Activated T-cell treated with anti-CD3 and anti-CD28 coated beads, Interleukin-2, amount 50 U/mL, for 4 hours (primary cell): ENCODE data around the gene LMO2. TPM values are rescaled to one million over a fixed set of nuclear protein-coding genes. Genes with fewer than 3 reads are reported as not detected.

ENCODE experiments used
- ATAC-seq, 2 donors: fragments of 200-7000 bp; cut with Tn5 transposase; one replicate each; pipeline ENCODE4 v1.10.0; 2021
- DNase-seq: peaks from one replicate; pipeline ENCODE4 v3.0.0-alpha.2; 2020
- H3K27me3 Mint-ChIP-seq: one replicate; pipeline ENCODE4 v1.8.0; 2021; ENCODE audit warnings: low read depth, mixed read lengths
- H3K36me3 Mint-ChIP-seq: one replicate; pipeline ENCODE4 v1.8.0; 2022; ENCODE audit warnings: mixed read lengths; ENCODE audit not compliant: insufficient read depth
- H3K4me1 Mint-ChIP-seq: one replicate; pipeline ENCODE4 v1.8.0; 2021; ENCODE audit warnings: low read depth, mixed read lengths
- H3K4me3 Mint-ChIP-seq: one replicate; pipeline ENCODE4 v1.8.0; 2021; ENCODE audit warnings: mild to moderate bottlenecking, moderate library complexity, mixed read lengths
- H3K9me3 Mint-ChIP-seq: one replicate; pipeline ENCODE4 v1.8.0; 2021; ENCODE audit warnings: mixed read lengths
- total RNA-seq, 3 donors: library from RNA; stranded (reverse); gene quantifications; one replicate each; pipeline ENCODE4 v1.2.1, GENCODE V29; 2021

LMO2 gene
- total RNA-seq, 3 donors from 2014 or later = 0.18 to 0.57 (median 0.38) TPM

GRCh38 chr11:33819278-33820035 lies 72.4 kb downstream of the LMO2 start:
- Mint-ChIP-seq H3K36me3 (no peaks in the 10 kb centered on the region), H3K27me3 (peaks cover 20% of the 10 kb centered on the region), H3K4me1 (no peaks in the 10 kb centered on the region), H3K4me3 (no peak overlapping the region), H3K9me3 (no peaks in the 10 kb centered on the region)
- DNase-seq (no peak), ATAC-seq (no peak)

Other genes starting within 250 kb of the LMO2 start
- gene C11orf91, start 191.2 kb downstream of the LMO2 start, total RNA-seq = not detected
- 10 to 100 TPM; 27.8 to 44.8 (median 30.0) TPM for gene CD59, start 155.7 kb downstream of the LMO2 start, total RNA-seq
- gene FBXO3, start 117.6 kb downstream of the LMO2 start, total RNA-seq = 10 to 100 TPM; 14.4 to 16.2 (median 14.8) TPM
- 100 to 1,000 TPM; 315 to 356 (median 341) TPM for gene CAPRIN1, start 159.7 kb upstream of the LMO2 start, total RNA-seq
- 100 to 1,000 TPM; 203 to 213 (median 213) TPM for gene NAT10, start 213.6 kb upstream of the LMO2 start, total RNA-seq